HepG2 (cell line): ENCODE data around the gene NIT2. TPM values are rescaled to one million over a fixed set of nuclear protein-coding genes. Genes with fewer than 3 reads are reported as not detected.
A peak's percentile ranks its signal among the peaks of the same experiment; 100 is the strongest.

ENCODE experiments used
- ATAC-seq: fragments of 200-7000 bp; cut with Tn5 transposase; 3 replicates; pipeline ENCODE4 v1.9.1; 2020; ENCODE audit warnings: mild to moderate bottlenecking, moderate library complexity
- BruUV-seq: library from RNA; stranded (reverse); fragments of 400-500 nt; replicated peaks from 2 replicates; lab custom pipeline; 2021; lab: Mats Ljungman, UMichigan
- CTCF ChIA-PET: fragments of 300-600 bp; formaldehyde crosslinking; extraction: SDS; loops from one replicate; lab custom pipeline; 2021; ENCODE audit warnings: low total read pairs, inconsistent platforms, low intra/inter-chr PET ratio; lab: Yijun Ruan, JAX
- POLR2A ChIA-PET: fragments of 350-600 bp; sonication (Branson Sonifier 250); formaldehyde crosslinking; loops from one replicate; lab custom pipeline; 2020; ENCODE audit warnings: antibody characterized with exemption, inconsistent platforms; lab: Yijun Ruan, JAX
- DNase-seq: peaks from one replicate; pipeline ENCODE4 v3.0.0-alpha.2; 2015; ENCODE audit warnings: low spot score
- FAIRE-seq: peaks from 3 replicates; lab custom pipeline; 2011; peaks lifted over from hg19 to GRCh38; lab: Jason Lieb, UNC
- H2AFZ ChIP-seq: one replicate; pipeline ENCODE4 v1.6.1; 2011; ENCODE audit warnings: low read length, inconsistent platforms
- H3K27ac ChIP-seq: fragments of 300-600 bp; 3 replicates; pipeline ENCODE4 v1.8.0; 2011; ENCODE audit warnings: mixed run types, mild to moderate bottlenecking, mixed read lengths, low read length, inconsistent platforms; ENCODE audit not compliant: insufficient read depth; ENCODE audit errors: extremely low read length
- H3K27me3 ChIP-seq, 2 experiments: fragments of 200-600 bp in 1 of 2; 2 replicates in 1 of 2; 3 replicates in 1 of 2; pipeline versions ENCODE4 v1.6.0 to v1.8.0; 2011; ENCODE audit warnings: low read length in 2 of 2, mild to moderate bottlenecking in 2 of 2, moderate library complexity in 2 of 2, inconsistent platforms in 1 of 2; ENCODE audit not compliant: insufficient read depth in 2 of 2, control insufficient read depth in 1 of 2
- H3K36me3 ChIP-seq, 2 experiments: fragments of 200-600 bp in 1 of 2; replicated peaks in 1 of 2; 2 replicates in 1 of 2; 3 replicates in 1 of 2; pipeline versions ENCODE4 v1.5.1 to v1.8.0; 2011; ENCODE audit warnings: low read length in 2 of 2, inconsistent platforms in 1 of 2; ENCODE audit not compliant: insufficient read depth in 2 of 2, control insufficient read depth in 1 of 2
- H3K4me1 ChIP-seq: 2 replicates; pipeline ENCODE4 v1.5.1; 2012; ENCODE audit warnings: low read length, inconsistent platforms; ENCODE audit not compliant: insufficient read depth
- H3K4me2 ChIP-seq: 2 replicates; pipeline ENCODE4 v1.6.0; 2011; ENCODE audit warnings: low read depth, low read length, inconsistent platforms
- H3K4me3 ChIP-seq, 3 experiments: fragments of 200-600 bp in 1 of 3; sonication (generic), shearing (Covaris generic) in 1 of 3; replicated peaks in 1 of 3; 2 replicates each; pipeline ENCODE4 v1.5.1; 2011 to 2016; ENCODE audit warnings: low read length in 3 of 3, inconsistent platforms in 2 of 3, low read depth in 2 of 3, mild to moderate bottlenecking in 2 of 3, control low read depth in 1 of 3, mixed read lengths in 1 of 3; ENCODE audit not compliant: insufficient read depth in 1 of 3
- H3K79me2 ChIP-seq: one replicate; pipeline ENCODE4 v1.6.1; 2011; ENCODE audit warnings: low read length, inconsistent platforms; ENCODE audit not compliant: insufficient read depth
- H3K9ac ChIP-seq: 2 replicates; pipeline ENCODE4 v1.6.0; 2011; ENCODE audit warnings: mild to moderate bottlenecking, low read depth, low read length, inconsistent platforms; ENCODE audit not compliant: insufficient read depth
- H3K9me3 ChIP-seq: 2 replicates; pipeline ENCODE4 v1.5.1; 2012; ENCODE audit warnings: mild to moderate bottlenecking, low read length
- H4K20me1 ChIP-seq: 2 replicates; pipeline ENCODE4 v1.6.0; 2011; ENCODE audit warnings: inconsistent platforms, mild to moderate bottlenecking, low read length, moderate library complexity; ENCODE audit not compliant: insufficient read depth
- CBX1 ChIP-seq: IDR thresholded peaks from one replicate; pipeline ENCODE4 v1.6.1; 2016; ENCODE audit warnings: antibody characterized with exemption, low read depth
- TRAFD1 ChIP-seq: sonication (generic); formaldehyde crosslinking; IDR thresholded peaks from 2 replicates; pipeline ENCODE4 v1.5.1; 2020; ENCODE audit warnings: missing genetic modification reagents, mild to moderate bottlenecking, borderline replicate concordance
- ZFP1 ChIP-seq: IDR thresholded peaks from 2 replicates; pipeline ENCODE4 v1.6.1; 2016
- WGBS: methylation state at CpG from one replicate; pipeline ENCODE4 v1.1.6; 2017; ENCODE audit warnings: low lambda C conversion rate; 5-methylcytosine and 5-hydroxymethylcytosine counted together
- in situ Hi-C: cut with HindIII; loops from 2 replicates; pipeline ENCODE4 v1.10.0; 2017; ENCODE audit warnings: low pct_unique_long_range_greater_than_20kb; ENCODE audit not compliant: extremely low pct_ligation_motif_present
- intact Hi-C: fragments of 100-400 bp; cut with micrococcal nuclease; formaldehyde crosslinking; loops from one replicate; pipeline ENCODE4 v1.10.0; 2022; ENCODE audit not compliant: unreplicated experiment
- polyA plus RNA-seq, 8 experiments: library from polyadenylated mRNA; depleted of rRNA in 3 of 8; stranded (reverse) in 7 of 8; unstranded in 1 of 8; fragments of >200 nt; fragmentation: Illumina TruSeq in 4 of 8; extraction: Trizol in 4 of 8; gene quantifications; 2 replicates each; pipeline versions ENCODE4 v1.2.1 to v1.2.3, GENCODE V29; 2011 to 2016; ENCODE audit warnings: low read depth in 4 of 8, missing spikeins in 1 of 8, mixed read lengths in 1 of 8; ENCODE audit not compliant: insufficient read depth in 1 of 8
- total RNA-seq, 5 experiments: library from RNA; depleted of rRNA; stranded (reverse); fragments of >200 nt; fragmentation: Illumina TruSeq; extraction: Trizol; gene quantifications; 2 replicates each; pipeline ENCODE4 v1.2.3, GENCODE V29; 2016; ENCODE audit warnings: low read depth in 1 of 5

Gene NIT2
- total and polyA plus RNA-seq, 2 of the 13 experiments (the other 11 are each of a cell fraction or from before 2014, with no cell fraction given) = 43.4 to 49.1 TPM

GRCh38 chr3:100386437-100387074, 52.0 kb downstream of the NIT2 start (continued):
- no peak for TF ChIP-seq TRAFD1 (CRISPR knock-in tag)
- TF ChIP-seq, all 625 proteins: peak for 48

- no TSS peak for BruUV-seq
- Histone ChIP-seq H3K4me3 (no peak overlapping the region), H3K79me2 (peaks cover 86% of the 10 kb centered on the region), H3K27me3 (no peaks in the 10 kb centered on the region), H3K36me3 (peaks cover 8 to 30% of the 10 kb centered on the region in 2 experiments), H3K9me3 (peaks cover 17% of the 10 kb centered on the region), H3K4me1 (peaks cover 58% of the 10 kb centered on the region), H3K4me2 (no peak overlapping the region), H3K9ac (no peak overlapping the region), H3K27ac (no peak overlapping the region), H2AFZ (no peak overlapping the region), H4K20me1 (peaks cover 2% of the 10 kb centered on the region)
- intact Hi-C loops (no loop called here), in situ Hi-C loops (no loop called here)
- CTCF ChIA-PET = no interaction called here
- no peak for FAIRE-seq
- POLR2A ChIA-PET = no interaction called here
- no peak for TF ChIP-seq CBX1
- peak; percentile 99 for TF ChIP-seq ZFP1 (CRISPR knock-in tag)
- no peak for DNase-seq
- ATAC-seq = no peak
- WGBS = 98% methylated on average over 1 of the region's 1 CpG
Measured at GRCh38 chr3:100389025-100389424, 54.5 kb downstream of the NIT2 start.
